Measurements from ENCODE around the gene THAP7.
"Not testable (repeated sequence)": the region's sequence is repeated elsewhere in the genome, so short reads cannot be mapped to it uniquely, and the experiment has no call there.

THAP7 gene

DNA sequence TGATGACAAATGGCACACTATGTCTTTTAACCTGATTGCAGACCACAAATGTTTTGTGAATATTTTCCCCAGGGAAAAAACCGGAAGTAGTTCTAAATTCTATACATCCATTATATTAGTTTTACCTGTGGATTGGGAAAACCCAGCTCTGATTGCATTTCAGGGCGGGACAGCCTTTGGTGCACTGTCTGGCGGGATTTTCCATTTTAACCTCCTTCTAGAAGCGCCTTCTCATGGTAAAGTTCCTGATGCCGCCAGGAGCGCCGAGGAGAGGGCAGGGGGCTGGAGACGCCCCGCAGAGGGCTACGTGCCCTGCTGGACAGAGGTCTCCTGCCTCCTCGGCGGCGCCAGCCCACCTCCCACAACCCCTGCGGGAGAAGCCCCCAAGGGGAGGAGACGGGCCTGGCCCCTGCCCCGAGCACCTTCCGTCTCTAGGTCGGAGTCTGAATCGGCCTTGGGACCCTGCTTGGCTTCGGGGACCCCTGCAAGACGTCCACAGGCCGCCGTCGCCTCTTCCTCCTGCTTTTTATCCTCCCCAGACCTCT, 11.8 kb upstream of the THAP7 start:
- no peak for DNase-seq (ENCODE audit: low read depth in 2 of 2)

DNA sequence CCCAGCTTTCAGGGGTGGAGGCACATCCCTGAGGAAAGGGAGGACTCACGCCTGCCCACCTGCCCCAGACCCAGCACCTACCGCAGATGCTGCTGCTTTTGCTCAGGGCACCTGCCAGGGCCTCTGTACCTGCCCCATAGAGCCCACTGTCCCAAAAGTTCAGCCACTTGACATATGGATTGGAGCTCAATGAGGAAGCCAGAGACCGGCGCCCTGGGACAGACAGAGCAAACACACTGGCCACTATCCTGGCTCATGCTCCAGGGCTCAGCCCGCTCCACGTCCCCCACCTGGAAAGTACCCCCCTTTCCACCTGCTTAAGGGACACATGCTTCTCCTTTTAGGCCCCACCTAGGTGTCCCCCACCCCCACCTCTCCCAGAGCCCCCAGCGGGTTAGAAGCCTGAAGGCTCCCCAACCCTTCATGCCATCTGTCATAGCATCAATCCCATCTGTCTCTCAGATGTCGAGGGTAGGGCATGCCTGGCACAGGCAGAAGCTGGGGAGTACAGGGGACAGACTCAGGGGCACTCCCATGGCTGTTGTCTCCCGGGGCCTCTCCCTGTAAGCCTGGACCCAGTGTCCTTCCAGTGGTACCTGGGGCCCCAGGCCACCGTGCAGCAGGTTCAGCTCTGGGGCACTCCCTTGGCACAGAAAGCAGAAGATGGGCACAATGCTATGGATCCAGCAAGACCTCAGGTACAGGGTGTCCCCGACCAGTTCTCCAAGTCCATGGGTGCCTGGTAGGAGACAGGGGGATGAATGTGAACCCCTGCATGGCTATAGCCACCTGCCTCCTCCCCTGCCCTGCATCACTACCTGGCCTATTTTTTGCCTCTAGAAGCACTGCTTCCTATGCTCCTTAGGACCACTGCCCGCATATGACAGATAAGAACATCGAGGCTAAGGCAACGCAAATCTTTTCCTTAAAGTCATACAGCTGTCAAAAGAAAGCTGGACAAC, 10.8 kb upstream of the THAP7 start:
- no peak for DNase-seq (ENCODE audit: low read depth in 2 of 2)

DNA sequence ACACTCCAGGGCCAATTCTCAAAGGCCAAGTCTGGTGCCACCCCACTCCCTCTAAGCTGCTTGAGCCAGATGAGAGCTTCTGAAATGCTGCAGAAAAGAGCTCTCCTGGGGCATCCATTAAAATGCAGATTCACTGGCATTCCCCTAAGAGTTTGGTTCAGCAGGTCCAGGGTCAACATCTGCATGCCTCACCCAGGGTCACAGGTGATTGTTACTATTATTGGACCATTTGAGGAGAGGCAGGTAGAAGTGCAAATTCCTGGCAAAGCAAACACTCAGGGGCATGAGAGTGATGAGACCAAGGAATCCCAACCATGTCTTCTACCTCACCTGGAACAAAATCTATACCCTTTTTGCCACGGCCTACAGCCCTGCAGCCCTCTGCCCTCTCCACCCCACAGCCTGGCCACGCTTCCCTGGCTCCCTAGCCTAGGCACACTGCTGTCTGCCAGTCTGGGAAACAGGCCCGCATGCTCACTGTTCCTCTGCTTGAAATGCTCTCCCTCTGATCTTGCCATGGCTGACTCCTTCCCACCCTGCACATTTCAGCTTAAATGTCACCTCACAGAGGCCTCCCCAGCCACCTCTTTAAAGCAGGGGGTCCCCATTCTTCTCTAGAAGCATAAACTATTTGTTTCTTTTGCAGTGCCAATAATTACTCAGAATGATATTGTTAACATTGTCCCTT, 8.7 kb upstream of the THAP7 start:
- no peak for DNase-seq (ENCODE audit: low read depth in 2 of 2)

DNA sequence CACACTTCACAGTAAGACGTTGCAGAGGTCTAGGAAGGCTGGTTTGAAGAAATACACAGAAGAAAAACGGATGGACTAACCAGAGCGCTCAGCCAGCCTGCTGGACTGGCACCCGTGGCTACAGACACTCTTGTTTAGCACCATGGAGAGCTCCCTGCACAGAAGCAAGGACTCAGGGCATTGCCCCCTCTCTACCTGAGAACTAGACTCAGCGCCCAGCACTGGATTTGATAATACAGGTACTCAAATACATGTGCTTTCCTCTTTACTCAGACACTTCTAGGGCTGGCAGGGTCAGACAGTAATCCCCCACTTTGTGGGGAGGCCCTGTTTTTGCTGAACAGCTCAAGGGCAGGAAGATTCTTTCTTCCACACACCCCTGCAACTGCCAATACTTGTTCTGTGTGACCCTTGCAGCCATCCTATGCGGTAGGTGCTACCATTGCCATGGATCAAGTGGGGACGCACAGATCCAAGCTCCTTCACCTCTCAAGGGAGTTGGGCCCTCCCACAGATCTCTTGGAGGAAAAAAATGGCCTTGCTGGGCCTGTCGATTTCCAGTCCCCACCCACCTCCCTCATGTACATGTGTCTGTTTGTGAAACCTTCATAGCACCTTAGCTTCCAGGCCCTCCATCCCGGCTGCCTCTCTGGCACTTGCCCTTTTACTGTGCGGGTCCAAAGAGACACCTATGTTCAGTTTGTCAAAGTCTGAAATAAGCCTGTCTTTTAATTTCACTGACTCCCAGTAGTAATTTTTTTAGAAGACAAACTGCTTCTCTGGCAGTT, 7.9 kb upstream of the THAP7 start:
- no peak for DNase-seq (ENCODE audit: low read depth in 2 of 2)

DNA sequence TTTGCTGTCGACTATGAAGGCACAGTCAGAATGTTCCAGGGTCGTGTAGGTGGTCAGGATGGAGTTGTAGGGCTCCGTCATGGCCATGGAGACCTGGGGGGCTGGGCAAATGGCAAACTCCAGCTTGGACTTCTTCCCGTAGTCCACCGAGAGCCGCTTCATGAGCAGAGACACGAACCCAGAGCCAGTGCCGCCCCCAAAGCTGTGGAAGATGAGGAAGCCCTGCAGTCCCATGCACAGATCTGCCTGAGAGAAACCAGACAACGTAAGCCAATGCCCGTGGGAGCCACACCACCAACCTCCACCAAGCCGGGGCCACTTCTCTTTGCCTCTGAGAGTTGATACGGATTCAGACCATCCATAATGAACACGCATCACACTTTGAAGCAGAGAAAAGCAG, 7.3 kb upstream of the THAP7 start:
- not testable (repeated sequence) for DNase-seq (ENCODE audit: low read depth in 2 of 2)

DNA sequence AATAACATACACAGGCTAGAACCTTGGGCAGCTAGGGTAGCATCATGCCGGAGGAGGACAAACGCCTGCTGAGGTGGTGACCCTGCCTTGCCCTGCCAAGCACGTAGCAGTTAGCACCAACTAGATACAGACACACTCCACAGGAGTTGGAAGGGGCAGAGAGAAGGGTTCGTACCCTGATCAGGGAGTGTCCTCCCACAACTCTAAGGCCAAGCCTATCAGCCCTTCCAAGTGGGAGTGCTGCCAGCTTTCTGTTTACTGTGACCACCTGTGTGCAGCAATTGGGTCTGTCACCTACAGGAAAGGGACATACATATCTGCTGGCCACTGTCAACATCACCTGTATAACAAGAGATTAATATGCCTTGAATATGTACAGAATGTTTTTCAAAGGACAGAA, 1.9 kb upstream of the THAP7 start:
- no peak for DNase-seq (ENCODE audit: low read depth in 2 of 2)

DNA sequence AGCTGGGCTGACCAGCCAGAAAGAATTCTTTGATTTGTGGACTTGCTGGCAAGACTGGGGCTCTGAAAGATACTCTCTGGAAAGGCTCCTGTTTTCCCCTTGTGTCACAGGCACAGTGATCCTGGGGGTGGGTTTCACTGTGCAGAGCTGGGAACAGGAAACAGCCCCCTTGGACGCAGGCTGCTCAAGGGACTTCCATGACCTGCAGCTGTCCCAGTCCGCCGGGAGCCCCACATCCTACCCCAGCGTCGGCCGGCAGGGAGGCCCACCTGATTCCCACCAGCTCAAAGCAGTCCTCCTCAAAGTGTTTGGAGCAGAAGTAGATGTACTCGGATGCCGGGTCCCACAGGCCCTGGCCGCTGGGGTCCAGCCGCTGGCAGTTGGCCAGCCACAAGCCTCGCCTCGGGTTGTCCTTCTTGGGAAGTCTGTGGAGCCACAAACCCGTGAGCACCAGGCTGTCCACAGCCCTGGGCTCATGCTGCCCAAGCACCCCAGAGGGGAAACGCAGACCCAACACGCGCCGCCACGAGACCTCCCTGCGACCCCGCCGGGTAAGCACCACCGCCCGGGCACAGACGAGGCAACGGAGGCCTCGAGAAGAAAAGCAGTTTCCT, 824 bp downstream of the THAP7 start:
- DNase-seq (ENCODE audit: low read depth in 2 of 2), result no peak

DNA sequence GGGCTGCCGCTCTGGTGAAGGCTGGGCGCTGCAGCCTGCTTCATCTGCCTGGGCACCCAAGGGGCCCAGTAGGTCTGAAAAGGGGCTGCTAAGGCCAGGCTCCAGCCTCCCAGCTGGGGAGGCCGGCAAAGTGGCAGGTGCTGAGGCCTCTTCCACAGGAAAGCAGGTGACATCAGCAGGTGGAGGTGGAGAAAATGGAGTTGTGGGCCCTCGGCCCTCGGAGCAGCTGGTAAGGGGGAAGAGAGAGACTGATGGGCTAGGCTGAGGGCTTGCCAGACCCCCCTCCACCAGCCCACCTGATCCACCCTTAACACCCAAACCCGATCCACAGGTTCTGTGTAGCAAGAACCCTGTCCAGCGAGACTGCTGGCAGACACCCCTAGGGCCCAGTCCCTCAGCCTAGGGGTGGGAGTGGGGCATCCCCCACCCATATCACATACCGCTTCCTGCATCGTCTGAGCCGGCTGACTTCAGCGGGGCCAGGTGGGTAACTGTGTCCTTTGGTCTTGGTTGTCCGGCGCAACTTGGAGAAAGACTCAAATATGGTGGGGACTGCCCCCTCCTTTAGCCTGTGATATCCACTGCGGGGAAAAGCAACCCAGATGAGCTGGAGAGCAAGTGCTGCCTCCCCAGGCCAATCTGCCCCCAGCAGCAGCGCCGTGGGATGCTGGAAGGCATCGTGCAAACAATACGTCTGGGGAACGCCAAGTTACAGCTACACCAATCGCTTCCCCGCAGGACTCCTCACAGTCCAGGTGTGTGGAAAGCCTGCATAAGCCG, 1.5 kb downstream of the THAP7 start:
- no peak for DNase-seq (ENCODE audit: low read depth in 2 of 2)

DNA sequence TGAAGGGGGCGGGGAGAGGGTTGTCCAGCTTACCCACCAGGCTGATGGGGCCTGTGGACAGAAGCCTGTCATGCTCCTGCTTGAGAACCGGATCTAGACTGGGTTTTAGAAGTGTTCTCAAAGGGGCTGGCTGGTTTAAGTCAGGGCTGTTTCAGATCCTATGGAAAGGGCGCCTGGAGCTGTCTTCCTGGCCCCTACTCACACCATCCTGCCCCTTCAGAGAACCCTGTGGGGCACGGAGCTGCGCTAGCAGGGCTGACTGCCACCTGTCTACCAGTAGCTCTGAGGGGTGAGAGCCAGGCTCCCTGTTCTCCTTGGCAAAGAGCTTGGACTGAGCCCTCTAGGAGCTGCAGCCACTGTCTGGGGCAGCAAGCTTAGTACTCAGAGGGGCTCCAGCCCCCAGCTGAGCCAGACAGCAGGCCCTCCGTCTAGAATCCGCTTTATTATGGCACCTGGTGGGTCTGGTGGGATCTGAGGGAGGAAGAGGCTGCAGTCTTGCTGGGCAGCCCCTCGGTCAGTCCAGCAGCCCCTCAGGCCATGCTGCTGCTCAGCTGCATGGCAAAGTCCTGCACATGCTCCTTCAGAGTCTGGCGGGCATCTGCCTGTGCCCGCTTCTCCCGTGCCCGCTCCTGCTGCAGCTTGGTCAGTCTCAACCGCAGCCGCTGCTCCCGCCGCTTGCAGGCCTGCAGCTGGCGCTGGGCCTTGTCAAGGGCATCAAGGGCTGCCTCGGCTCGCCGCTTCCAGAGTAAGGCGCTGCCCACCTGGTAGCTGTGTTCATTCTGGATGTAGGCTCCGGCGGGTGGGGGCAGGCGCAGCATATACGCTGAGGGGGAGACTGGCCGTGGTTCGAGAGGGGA, 2.3 kb downstream of the THAP7 start:
- no peak for DNase-seq (ENCODE audit: low read depth in 2 of 2)

DNA sequence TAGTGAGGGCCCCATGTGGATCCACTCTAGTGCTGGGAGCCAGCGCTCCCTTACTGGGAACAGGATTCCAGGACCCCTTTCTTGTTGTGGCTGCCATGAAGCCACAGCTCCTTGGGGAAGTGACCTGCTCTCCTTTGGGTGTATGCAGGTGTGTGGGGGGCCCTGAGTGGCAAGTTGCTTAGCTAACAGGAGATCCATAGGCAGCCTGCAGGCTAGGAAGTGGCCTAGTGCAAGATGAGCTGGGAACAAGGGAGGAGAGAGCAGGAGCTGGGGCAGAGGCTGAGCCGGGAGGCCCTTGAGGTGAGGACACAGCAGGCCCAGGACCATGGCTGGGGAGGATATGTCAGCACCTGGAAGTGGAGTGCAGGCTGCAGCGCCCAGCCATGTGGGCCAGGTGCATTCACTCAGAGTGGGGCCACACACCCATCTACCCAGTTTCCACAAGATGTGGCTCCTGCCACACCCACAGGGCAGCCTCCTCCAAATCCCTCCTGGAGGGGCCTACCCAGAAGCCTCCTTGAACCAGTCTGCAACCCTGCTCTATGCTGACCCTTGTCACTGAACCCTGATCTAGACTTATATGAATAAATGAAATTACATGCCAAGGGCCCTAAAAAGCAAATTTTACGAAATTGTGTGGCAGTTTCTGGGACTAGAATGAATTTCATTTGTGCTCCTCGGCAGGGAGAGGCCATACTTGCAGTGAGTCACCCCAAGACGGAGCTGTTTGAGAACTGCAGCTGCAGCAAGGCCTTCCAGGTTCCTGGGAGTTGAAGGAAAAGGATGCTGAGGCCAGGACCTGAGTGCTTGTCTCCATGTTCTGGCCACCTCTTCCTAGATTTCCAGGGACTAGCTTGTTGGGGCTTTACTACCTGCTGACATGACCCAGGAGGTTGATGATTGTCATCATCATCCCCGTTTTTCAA, 3.2 kb downstream of the THAP7 start:
- no peak for DNase-seq (ENCODE audit: low read depth in 2 of 2)

DNA sequence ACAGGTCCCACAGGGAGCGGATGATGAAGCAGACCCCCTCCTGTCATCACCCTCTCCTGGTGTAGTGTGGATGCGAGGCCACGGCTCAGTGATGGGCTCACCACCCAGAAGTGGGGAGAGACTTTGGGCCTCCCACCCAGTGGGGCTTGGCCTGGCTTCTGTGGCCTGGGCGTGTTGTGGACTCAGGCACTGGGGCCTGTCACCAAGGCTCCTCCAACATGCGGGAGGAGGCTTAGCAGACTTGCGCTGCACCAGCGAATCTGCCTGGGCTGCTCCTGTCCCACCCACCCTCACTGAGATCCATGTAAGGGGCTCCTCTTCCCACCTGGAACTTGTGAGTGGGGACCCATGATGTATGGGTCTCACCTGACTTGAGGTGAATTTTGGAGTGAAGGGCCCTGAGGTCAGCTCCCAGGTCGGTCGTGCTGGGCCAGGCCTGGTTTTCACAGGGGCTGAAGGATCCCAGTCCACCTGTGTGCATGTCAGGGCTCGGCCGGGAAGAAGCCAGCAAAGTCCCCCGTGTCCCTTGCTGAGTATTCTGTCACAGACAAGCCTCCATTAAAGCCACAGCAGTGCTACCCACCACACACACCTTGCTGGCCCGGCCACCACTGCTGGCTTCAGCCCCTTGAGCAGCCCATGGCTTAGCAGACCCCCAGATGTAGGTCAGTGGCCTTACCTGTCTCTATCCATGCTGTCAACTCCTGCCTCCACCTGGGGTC, 4.2 kb downstream of the THAP7 start:
- no peak for DNase-seq (ENCODE audit: low read depth in 2 of 2)

DNA sequence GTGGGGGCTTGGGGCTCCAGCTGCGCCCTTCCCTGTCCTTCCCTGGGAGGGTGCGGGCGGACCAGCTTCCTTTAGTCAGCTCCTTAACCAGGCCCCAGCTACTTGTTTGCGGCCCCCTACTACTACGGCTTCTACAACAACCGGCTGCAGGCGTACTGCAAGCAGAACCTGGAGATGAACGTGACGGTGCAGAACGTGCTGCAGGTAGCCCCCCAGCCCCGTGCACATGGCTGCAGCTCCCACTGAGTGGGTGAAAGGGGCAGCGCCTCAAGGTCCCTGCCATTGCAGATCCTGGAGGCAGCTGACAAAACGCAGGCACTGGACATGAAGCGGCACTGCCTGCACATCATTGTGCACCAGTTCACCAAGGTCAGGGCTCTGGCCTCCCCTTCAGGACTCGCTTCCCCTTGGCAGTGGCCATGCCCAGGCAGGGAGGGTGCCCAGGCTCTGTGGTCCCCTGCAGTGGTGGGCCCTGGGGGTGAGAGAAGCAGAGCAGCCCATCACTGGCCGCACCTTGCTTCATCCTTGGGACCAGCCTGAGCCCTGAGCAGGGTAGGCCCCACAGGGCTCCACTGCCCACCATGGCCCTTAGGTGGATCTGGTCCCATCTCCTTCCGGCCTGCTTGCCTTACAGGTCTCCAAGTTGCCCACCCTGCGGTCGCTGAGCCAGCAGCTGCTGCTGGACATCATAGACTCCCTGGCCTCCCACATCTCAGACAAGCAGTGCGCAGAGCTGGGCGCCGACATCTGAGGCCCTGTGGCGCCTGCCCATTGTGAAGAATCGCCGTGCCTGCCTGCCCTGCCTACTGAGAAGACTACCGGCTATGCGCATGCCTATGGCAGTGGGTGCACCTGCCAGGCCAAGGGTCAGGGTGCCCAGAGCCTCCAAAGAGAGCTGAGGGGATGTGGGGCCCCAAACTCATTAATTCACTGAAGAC, 5.1 kb downstream of the THAP7 start:
- DNase-seq (ENCODE audit: low read depth in 2 of 2), result no peak

DNA sequence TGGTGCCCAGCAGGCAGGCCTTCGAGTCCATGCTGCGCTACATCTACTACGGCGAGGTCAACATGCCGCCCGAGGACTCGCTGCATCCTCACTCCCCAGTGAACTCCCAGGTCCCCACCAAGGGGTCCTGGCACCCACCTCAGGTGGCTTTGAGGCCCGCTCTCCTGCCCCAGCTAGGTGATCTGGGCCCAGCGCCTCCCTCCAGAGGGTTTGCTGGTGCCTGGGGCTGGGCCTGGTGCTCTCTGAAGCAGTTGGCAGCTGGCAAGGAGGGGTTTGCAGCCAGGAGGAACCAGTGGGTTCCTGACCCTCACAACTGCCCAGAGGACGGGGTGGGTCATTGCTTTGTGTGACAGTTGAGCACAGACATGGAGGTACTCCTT, 5.9 kb downstream of the THAP7 start:
- no peak for DNase-seq (ENCODE audit: low read depth in 2 of 2)

DNA sequence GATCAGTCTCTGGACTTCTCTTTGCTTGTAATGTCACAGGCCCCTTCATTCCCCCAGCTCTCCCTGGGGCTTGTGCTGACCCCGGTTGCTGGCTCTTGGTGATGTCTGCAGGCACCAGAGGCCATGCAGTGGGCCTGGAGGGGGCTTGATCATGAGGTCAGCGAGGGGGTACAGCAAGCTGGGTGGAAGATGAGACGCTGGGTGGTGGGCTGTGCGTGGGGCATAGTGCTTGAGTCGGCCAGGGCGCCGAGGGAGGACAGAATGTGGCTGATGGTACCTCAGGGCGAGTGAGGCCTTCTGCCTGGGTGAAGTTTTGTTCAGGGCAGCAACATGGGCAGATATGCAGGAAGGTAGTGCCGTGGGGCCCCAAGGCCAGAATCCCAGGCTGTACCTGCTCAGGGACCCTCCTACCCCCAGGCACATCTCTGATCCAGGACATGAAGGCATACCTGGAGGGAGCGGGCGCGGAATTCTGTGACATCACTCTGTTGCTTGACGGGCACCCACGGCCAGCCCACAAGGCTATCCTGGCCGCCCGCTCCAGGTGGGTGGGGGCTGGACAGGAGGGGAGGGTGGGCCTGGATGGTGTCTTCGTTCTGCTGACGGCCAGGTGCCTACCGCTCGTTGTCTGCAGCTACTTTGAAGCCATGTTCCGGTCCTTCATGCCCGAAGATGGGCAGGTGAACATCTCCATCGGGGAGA, 6.4 kb downstream of the THAP7 start:
- no peak for DNase-seq (ENCODE audit: low read depth in 2 of 2)

DNA sequence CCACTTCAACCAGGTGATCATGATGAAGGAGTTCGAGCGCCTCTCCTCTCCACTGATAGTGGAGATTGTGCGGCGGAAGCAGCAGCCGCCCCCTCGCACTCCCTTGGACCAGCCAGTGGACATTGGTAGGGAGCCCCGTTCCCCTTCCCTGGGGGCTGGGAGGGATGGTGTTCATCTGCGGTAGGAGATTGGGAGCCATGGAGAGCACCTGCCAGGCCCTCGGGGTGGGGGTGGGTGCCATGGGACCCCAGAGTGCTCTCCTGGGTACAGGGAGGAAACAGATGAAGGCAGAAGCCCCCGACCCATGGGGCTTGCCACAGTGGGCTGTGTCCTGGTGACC, 7.0 kb downstream of the THAP7 start:
- no peak for DNase-seq (ENCODE audit: low read depth in 2 of 2)

DNA sequence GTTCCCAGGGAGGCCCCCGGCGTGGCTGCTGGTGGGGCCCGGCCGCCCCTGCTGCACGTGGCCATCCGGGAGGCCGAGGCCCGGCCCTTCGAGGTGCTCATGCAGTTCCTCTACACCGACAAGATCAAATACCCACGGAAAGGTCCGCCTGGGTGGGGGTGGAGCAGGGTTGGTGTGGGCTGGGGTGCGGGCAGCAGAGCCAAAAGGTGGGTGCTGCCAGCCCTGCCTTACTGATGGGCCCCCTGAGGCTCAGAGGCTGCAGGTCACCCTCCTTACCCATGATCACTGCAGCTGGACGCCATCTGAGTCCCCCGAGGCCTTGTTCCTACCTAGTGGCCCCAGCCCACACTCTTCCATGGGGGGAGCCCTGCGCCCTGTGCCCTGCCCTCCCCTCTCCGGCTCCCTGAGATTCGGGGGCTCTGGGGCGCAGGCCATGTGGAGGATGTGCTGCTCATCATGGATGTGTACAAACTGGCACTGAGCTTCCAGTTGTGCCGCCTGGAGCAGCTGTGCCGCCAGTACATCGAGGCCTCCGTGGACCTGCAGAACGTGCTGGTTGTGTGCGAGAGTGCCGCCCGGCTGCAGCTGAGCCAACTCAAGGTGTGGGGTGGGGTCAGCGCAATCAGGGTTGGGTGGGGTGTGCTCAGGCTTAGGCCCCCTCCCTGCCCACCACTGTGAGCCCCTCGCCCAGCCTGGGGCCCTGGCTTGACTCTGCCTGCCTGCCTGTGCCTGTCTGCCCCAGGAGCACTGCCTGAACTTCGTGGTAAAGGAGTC, 7.6 kb downstream of the THAP7 start:
- DNase-seq (ENCODE audit: low read depth in 2 of 2), result no peak

Data from stimulated activated CD8-positive, alpha-beta memory T cell treated with anti-CD3 and anti-CD28 coated beads, Interleukin-15, amount 100 ng/mL, for 48 hours (primary cell).